ENCODE measurements around the gene SLC37A2. TPM values are rescaled to one million over a fixed set of nuclear protein-coding genes. Genes with fewer than 3 reads are reported as not detected.
"Not testable (repeated sequence)": the region's sequence is repeated elsewhere in the genome, so short reads cannot be mapped to it uniquely, and the experiment has no call there.

The SLC37A2 gene
- total RNA-seq, result 0.15 and 0.29 TPM in 2 replicates

DNA sequence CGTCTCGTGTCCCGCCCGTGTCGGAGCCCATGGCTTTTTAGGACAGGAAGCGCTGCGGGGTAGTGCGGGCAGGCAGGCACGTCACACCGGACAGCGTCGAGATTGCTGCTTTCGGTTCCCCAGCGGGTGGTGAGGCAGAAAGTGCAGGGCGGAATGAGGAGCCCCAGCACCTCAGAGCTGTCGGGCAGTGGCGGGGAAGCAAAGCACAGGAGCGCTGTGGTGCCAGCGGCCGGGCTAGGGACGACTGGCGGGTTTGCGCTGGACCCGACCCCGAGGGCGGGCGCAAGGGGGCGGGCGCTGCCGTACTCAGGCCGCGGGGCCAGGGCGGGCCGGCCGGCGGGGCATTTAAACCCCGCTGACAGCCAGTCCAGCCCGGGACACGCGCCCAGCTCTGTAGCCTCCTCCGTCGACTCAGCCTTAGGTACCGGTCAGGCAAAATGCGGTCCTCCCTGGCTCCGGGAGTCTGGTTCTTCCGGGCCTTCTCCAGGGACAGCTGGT, at the start of gene SLC37A2:
Gene SLC37A2 (plus strand): TSS at position 375 of the 498 bp plus-strand sequence. CDS start 63 bp downstream, at position 438.
- intact Hi-C loops (cut with micrococcal nuclease), result loop anchor here (1.0 kb wide), 2 partner anchors 48 to 109 kb away; partner anchors contain the start of genes CCDC15 and TMEM218

DNA sequence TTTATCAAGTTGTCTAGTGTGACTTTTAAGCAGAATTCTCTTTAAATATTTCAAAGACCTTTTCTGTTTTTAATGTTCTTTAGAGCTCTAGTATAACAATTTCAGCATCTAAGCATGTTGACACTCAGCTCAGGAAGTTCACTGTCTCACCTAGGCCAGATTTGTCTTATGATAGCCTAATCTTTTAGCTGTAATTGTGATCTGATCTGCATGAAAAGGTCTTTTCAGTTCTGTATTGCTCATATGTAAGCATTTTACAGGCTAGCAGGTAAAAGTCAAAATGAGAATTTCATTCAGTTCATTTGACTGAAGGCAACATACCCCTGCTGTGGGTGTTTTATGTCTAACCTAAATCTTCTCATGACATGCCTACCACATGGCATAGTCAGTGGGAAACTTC, 46.7 kb upstream of the SLC37A2 start:
- intact Hi-C loops (cut with micrococcal nuclease), result no loop called here

DNA sequence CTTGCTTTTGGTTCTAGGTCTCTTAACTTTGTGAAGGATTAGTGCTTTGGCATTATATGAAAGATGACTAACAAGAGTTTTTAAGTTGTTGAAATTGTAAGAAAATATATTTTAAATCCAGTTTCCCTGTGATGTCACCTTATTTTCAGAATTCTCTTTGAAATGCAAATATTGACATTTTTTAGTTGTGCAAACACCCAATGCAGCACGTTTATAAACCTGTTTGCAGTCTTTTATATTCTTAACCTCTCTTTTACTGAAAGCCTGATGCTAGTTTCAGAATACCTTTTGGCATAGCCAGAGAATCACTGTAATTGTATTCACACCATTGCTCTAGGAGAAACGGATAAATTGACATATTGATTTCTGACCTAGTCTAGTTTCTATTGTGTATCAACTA, 42.8 kb upstream of the SLC37A2 start:
- intact Hi-C loops (cut with micrococcal nuclease), result no loop called here

DNA sequence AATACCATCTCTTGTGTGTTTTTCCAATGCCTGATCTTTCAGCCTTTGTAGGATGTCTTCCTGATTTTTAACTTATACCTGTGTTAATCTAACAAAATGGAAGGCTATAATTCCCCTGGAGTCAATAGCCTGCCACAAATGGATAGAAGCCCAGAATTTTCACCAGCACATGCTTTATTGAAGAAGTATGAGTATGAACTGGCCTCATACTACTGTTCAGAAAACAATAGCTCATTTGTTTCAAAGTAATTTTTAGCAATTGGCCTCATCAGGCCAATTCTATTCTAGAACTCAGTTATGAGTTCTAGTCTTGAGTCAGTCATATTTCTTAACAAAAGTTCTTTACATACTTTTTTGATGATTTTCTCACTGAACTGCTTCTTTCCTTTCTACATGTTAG, 40.6 kb upstream of the SLC37A2 start:
- intact Hi-C loops (cut with micrococcal nuclease), result no loop called here

DNA sequence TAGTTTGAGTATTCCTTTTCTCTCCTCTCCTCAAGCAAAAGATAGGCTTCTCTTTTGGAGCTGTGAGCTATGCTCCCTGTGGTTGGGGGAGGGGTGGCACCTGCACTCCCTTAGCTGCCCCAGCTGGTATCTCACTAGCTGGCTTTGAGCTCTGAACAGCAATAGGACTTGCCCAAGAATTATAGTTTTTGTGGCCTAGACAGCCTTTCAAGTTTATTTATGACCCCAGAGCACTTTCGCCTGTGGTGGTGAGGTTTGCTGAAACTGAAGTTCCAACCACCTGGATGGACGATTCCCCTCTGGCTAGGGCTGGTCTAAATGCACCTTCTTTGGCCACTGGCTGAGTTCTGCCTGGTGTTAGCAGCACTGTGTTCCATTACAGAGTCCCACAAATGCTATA, 37.1 kb upstream of the SLC37A2 start:
- intact Hi-C loops (cut with micrococcal nuclease), result no loop called here

DNA sequence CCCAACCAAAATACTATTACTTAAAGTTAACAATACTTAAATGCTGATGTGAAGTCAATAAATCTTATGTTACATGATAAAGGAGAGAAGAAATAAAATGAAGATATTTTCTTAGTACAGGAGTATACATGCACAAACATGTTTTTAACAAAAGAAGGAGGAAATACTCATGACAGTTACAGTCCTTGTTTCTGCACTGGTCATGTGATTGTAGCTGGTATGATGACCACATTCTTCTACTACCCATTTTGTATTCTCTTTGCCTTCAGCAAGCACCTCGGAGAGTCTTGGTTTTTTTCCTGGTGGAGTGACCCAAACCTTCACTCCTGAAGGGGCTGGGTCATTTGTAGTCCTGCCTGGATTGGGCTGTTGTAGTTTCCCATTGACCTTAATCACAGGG, 33.7 kb upstream of the SLC37A2 start:
- intact Hi-C loops (cut with micrococcal nuclease), result not testable (repeated sequence)

DNA sequence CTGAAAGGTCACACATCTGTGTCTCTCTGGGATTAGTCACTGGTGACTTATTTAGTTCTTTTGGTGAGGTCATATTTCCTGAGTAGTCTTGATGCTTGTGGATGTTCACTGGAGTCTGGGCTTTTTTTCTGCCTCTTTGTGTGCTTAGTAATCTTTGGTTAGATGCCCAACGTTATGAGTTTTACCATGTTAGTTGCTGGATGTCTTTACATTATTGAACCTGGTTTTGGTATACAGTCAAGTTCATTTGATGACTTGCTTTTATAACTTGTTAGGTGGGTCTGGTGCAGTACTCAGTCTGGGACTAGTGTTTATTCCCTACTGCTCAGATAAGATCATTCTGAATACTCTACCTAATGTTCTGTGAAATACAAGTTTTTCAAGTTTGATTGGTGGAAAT, 26.2 kb upstream of the SLC37A2 start:
- intact Hi-C loops (cut with micrococcal nuclease), result loop anchor here (1.0 kb wide), 1 partner anchor 122 kb away; no protein-coding TSS in a partner anchor

DNA sequence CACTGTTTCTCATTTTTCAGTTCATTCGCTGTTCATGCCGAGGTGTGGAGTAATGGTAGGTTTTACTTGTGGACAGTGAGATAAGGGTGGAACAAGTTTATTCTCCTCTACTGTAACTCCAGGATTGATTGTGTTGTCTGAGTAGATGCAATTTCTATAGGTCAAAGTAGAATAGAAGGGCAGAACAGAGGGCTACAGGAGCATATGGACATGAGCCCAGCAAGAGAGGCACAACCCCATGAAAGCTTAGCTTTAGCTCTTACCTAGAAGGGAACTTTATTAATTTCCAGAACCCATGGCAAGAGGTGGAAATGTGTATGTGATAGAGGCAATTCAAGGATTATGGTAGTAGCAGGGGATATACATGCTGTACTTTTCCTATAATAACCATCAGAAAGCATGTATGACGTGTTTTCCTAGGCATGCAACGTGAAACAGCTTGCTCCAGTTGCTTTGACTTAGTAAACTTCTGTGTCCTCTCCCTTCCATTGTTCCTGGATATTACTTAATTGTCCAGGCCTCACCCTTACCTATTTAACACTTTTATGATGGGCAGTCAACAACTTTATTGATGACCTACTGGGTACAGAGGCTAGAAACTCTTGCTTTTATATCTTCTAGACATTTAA, 13.8 kb upstream of the SLC37A2 start:
- intact Hi-C loops (cut with micrococcal nuclease), result no loop called here

DNA sequence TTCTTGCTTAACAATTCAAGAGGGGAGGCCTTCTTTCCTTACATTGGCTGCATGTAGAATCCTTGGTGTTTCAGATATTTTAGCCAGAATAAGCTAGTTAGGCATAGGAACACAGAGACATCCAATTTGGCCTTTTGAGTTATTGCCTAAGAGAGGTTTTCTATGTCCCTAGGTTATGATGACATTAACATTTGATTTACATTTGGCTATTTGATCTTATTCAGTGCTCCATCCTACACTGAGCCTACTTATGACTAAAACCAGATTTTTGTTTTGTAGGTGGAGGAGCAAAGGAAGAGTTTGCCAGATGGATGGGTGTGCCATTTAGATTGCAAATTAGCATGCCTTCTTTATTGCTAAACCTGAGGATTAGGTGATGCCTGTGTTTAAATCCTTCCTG, 11.1 kb upstream of the SLC37A2 start:
- intact Hi-C loops (cut with micrococcal nuclease), result no loop called here

DNA sequence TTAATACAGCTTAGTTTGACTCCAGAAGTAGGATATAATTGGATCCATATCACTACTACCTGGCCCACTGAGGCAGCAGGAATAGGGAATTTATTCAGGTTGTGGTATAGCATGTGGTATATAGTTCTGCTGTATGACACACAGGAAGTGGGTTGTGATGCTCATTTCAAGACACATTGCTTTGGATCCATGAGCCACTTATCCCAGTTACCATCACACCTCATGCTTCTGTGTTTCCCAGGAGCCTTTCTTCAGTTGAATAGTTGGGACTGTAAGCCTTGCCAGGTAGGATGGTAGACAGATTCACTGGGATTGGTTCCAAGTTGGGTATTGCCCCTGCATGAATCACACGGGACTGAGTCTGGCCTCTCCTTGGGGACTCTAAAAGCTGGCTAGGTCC, 9.9 kb upstream of the SLC37A2 start:
- intact Hi-C loops (cut with micrococcal nuclease), result no loop called here

DNA sequence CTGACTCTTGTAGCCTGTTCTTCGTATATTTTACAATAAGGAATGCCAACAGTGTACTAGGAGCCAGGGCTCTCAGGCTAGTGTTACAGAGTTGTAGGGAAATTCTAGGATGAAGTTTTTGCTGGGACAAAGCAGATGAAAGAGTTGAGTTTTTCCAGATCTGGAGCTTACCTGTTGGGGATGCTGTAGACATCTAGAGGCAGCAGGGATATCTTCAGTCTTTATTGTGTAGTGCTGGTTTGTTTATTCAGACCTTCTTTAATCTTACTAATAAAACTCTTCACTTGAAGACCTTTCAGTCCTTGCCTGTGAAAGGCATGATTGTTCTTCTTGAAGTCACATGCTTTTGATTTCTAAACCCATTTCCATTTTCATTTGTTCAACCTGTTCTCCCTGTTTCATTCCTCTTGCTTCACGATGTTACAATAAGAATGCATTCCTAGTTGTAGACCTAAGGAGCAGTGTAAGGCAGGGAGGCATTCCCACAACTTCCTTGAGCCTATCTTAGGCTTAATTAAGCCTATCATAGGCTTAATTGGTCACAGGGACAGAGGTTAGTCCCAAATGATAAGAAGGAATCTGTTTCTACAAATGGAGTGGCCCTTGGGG, 7.9 kb upstream of the SLC37A2 start:
- intact Hi-C loops (cut with micrococcal nuclease), result no loop called here

DNA sequence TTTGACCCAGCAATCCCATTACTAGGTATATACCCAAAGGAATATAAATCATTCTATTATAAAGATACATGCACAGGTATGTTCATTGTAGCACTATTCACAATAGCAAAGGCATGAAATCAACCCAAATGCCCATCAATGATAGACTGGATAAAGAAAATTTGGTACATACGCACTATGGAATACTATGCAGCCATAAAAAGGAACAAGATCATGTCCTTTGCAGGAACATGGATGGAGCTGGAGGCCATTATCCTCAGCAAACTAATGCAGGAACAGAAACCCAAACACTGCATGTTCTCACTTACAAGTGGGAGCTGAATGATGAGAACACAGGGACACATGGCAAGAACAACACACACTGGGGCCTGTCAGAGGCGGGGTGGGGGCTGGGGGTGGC, 7.0 kb upstream of the SLC37A2 start:
- intact Hi-C loops (cut with micrococcal nuclease), result not testable (repeated sequence)

DNA sequence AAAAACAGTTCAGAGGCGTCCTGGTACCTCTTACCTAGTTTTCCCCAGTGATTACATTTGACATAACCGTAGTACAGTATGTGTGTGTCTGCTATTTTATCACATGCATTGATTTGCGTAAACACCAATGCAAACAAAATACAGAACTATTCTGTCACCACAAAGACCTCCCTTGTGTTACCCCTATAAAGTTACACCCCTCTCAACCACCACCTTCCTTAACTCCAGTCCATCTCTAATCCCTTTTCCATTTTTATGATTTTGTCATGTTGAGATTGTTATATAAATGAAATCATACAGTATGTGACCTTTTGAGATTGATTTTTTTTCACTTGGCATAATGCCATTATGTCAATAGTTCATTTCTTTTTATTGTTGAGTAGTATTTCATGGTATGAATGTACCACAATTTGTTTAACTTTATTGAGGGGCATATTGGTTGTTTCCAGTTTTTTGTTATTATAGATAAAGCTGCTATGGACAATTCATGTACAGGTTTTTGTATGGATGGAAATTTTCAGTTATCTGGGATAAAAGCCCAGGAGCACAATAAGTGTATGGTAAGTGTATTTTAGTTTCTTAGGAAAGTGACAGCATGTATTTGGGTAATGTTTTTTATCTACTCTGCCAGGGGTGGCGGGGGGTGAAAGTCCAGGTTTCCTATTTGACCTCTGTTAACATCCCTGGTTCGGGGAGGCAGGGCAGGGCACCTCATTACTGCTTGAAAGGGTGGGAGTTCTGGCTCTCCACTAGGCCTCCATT, 6.0 kb upstream of the SLC37A2 start:
- intact Hi-C loops (cut with micrococcal nuclease), result no loop called here

DNA sequence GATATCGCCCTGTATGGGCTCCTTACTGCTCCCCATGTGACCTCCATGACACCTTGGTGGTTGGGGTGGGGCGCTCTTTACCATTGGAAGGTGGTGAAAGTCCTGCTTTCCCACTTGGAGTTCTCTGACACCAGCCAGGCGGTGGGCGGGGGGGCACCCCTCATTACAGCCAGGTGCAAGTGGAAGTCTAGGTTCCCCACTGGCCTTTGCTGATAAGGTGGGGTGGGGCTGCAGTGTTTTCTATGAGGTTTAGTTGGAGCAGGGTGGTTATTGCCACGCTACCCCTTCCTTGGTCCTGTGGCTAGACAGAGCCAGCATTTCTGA, 5.5 kb upstream of the SLC37A2 start:
- intact Hi-C loops (cut with micrococcal nuclease), result no loop called here

DNA sequence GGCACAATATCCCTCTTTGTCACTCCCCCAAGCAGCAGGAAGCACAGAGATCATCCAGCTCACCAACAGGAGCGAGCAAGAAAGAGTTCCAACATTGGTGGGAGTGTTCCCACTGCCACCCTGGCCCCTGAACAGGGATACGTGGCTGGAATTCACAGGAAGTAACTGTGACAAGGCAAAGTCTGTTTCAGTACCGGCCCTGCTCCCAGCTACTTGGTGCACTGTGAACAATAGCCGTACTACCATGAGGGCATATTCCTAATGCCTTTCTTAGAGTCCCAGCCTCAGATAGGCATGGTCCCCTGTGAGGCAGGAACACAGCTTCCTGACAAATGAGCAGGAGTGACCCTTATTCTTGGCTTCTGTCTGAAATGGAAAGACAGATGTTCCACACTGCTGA, 1.8 kb upstream of the SLC37A2 start:
- intact Hi-C loops (cut with micrococcal nuclease), result no loop called here

DNA sequence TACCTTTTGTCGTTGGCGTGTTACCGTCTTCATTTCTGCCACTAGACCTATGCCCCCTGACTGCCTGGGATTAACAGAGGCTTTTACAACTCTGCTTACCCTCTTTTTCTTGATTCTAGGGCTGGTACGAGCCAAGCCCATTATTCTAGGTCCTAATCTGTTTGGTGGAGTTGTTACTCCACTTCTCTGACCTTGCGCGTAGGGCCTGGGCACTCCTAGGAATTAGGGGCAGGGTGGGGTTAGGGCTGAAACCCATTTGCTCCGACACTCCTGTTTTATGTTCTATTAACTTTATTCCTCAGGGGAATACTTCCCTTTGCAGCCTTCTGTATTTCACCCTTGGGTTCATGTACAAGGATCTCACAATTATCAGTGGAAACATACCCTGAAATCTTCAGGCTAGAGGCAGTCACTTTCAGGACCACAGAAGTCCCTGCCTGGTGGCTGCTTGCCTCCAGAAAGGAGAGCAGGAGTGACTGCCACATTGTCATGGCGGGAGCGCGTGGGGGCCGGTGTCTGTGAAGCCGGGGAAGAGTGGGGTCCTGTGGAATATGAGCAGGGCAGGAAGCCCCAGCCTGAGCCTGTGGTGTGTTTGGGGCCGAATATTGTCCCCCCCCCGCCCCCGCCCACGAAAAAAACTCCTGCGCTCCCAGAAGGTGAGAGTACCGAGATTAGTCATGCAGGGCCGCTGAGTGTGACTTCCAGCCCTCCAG, 731 bp upstream of the SLC37A2 start:
- intact Hi-C loops (cut with micrococcal nuclease), result no loop called here

DNA sequence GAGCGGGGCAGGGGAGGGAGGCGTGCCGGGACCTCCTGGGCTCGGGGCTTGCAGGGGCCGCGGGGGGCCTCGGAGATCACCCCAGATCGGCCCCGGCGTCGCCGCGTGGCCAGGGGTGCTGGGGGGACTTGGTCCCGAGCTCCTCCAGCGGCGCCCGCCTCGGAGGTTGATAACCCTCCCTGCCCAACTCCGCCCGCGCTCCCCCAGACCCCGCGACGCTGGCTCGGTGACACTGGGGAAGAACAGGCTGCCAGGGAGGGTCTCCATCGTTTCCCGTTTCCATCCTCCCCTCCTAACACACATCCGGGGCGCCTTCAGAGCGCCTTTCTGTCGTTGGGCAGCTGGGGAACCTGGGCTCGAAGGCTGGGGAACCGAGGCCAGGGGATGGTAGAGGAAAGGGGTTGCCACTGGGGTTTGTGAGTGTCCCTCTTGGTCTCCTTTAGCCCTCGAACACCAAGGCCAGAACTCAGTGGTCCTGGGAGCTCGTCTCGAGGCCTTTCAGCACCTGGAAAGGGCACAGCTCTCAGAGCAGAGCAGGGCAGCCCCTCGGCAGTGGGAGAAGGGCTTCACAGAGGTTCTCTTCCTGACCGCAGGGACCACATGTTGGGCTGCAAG, 431 bp downstream of the SLC37A2 start:
- intact Hi-C loops (cut with micrococcal nuclease), result loop anchor here (1.0 kb wide), 2 partner anchors 48 to 109 kb away; partner anchors contain the start of genes CCDC15 and TMEM218

DNA sequence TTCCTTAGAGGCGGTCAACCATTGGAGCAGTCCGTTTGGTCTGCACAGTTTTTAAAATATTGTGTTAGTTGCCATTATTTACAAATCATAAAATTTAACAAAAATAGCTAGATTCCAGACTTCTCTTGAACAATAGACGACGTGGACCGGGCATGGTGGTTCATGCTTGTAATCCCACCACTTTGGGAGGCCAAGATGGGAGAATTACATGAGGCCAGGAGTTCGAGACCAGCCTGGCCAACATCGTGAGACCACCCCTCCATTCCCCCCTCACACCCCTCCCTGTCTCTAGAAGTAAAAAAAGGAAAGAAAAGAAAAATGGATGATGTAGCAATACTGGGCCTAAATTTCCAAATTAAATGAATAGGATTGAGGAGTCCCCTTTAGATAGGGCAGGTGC, 965 bp downstream of the SLC37A2 start:
- intact Hi-C loops (cut with micrococcal nuclease), result no loop called here

DNA sequence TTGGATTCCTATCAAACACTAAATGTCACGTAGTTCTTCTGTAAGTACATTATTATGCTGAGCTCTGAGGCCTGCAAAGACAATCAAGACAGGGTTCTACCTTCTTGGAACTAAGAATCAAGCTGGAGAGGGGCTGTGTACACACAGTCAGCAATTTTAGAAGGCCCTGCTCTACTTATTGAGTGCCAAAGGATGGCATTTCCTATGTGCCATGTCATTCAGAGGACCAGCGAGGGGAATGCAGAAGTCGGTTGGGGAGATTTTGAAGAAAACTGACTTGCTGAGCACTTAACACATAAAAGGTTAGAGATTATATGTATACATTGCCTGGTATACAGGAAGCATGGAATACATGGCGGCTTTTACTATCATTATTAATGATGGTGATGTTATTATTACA, 5.3 kb downstream of the SLC37A2 start:
- intact Hi-C loops (cut with micrococcal nuclease), result no loop called here

DNA sequence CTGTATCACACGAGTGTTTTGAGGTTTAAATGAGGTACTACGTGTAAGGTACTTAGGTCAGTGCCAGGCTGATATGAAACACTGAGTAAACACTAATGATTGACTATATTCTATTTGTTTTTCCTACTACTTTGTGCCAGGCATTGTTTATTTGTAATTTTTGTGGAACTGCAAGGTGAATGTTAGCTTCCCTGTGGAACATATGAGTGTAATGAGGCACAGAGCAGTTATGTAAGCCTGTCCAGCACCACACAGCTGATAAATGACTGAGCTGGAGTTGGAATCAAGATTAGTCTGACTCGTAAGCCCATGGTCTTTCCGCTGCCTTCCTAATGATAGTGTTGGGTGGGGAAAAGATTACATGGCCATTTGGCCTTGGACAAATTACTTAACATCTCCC, 5.9 kb downstream of the SLC37A2 start:
- intact Hi-C loops (cut with micrococcal nuclease), result no loop called here

DNA sequence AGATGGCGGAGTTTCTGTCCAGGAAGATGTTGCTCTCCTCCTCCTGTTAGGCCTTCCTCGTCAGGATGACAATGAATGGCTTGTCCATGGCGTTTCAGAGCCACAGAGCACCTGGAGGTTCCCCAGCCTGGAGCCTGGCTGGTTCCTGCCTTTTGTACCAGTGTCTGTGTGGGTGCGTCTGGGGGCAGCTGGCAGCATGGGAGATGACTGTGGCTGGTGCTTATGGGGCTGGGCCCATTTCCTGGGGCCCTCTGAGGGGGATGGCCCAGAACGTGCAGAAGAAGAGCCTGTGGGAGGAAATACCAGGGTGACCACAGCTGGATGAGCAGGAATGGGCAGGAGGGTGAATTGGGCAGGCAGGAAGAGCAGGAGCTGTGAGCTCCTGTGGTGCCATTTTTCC, 6.7 kb downstream of the SLC37A2 start:
- intact Hi-C loops (cut with micrococcal nuclease), result no loop called here
